ENCODE data around the gene TSNAXIP1. TPM values are rescaled to one million over a fixed set of nuclear protein-coding genes. Genes with fewer than 3 reads are reported as not detected.

Gene TSNAXIP1
- total and polyA plus RNA-seq, 10 of the 15 experiments (the other 5 are each of a cell fraction or from before 2014, with no cell fraction given), result 0.09 to 0.63 (median 0.37) TPM; not detected in 1

DNA sequence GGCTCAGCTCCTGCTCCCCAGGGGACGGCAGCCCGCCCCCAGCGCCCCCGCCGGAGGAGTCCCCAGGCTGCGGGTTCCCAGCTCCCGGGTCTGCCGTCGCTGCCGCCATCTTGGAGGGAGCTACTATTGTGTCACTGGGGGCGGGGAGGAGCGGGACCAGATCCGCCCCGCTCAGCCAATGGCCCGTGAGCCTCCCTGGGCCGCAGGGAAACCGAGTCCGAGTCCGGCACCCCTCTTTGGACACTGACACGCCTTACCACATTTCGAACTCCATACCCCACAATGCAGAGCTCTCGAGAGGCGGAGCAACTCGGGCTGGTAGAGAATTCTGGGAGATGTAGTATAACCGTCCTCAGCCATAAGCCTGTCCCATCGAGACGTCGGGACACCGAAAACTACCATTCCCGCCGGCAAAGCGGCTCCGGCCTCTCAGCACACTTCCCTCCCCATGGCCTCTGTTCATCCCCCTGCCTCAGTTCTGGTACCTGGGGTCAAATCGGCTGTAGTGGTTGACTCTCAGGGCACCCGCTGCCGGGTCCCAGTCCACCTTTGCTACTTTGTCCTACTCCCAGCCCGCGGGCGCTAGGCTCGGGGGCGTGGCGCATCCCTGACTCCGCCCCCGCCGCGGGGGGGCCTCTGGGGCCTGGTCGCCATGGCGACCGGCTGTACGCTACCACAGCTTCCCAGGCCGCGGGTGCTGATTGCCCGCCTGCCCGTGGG is at the start of gene TSNAXIP1, which contains the start of gene RANBP10 (continued):
- TF ChIP-seq RAD51 (IDR thresholded peaks at IDR 0.05) (no peak), SMC3 (IDR thresholded peaks at IDR 0.05; ENCODE audit: borderline replicate concordance, low read length) (peak; percentile 14; the same call in 1 of the 2 replicates)

DNA sequence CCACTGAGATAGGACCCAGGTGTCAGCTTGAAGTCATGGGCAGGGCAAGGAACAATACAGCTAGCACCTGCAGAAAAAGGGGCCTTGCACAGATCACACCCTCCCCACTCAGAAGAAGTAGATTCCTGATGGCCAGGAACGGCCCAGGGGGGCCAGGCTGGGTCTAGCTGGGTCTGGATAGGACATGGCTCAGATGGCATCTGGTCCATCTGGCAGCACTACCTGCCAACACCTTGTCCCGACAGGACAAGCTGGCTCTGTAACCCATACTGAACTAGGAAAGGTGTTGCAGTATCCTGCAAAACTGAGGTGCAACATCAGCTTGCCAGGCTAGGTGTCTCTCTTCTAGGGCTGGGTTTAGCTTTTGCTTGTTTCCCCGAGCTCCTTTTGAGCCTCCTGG is 48.7 kb upstream of the TSNAXIP1 start:
- 0 out of 2 replicates have a peak, but pooled peaks cover 1% of the 10 kb centered on the region for H3K79me2 ChIP-seq (ENCODE audit: control insufficient read depth, insufficient read depth, low read length)
- H3K27me3 ChIP-seq (replicated peaks in 1 of 2; ENCODE audit: control insufficient read depth in 2 of 2, insufficient read depth in 2 of 2, low read length in 1 of 2), result no peaks in the 10 kb centered on the region
- no peak for DNase-seq (ENCODE audit: low read depth, low spot score)
- 73% methylated on average over 3 of the region's 3 CpGs for WGBS (ENCODE audit: insufficient coverage, insufficient replicate concordance, low lambda C conversion rate, missing lambda C conversion rate)
- SMC1A ChIA-PET (ENCODE audit: uncharacterized antibody, unreplicated experiment), result no interaction called here
- FAIRE-seq, result no peak
- H3K9ac ChIP-seq (ENCODE audit: control insufficient read depth, insufficient read depth, low read length), result no peak overlapping the region
- no peak for TF ChIP-seq FOXK2 (IDR thresholded peaks at IDR 0.05)
- no peak for TF ChIP-seq SUZ12 (IDR thresholded peaks at IDR 0.05; ENCODE audit: unreplicated experiment)
- TF ChIP-seq BRCA1 (IDR thresholded peaks at IDR 0.05; ENCODE audit: low read depth, low read length), result no peak
- TF ChIP-seq RBBP5 (conservative IDR thresholded peaks at IDR 0.05), result no peak
- TF ChIP-seq DPF2 (IDR thresholded peaks at IDR 0.05), result no peak
- no peak for TF ChIP-seq NR2C2 (IDR thresholded peaks at IDR 0.05; ENCODE audit: borderline replicate concordance, control insufficient read depth, insufficient read length, low read depth)
- TF ChIP-seq NR2F1 (conservative IDR thresholded peaks at IDR 0.05), result no peak
- no peak for TF ChIP-seq EP300 (IDR thresholded peaks at IDR 0.05; ENCODE audit: borderline replicate concordance in 1 of 2, control insufficient read depth in 1 of 2, low read depth in 2 of 2, low read length in 2 of 2)
- no peak for TF ChIP-seq MTA3 (IDR thresholded peaks at IDR 0.05; ENCODE audit: borderline replicate concordance, low read length)
- no peak for TF ChIP-seq NBN (IDR thresholded peaks at IDR 0.05)
- no peak for TF ChIP-seq EGR1 (IDR thresholded peaks at IDR 0.05; ENCODE audit: borderline replicate concordance in 1 of 2, low read depth in 2 of 2, low read length in 2 of 2)
- TF ChIP-seq, protein P1, sequence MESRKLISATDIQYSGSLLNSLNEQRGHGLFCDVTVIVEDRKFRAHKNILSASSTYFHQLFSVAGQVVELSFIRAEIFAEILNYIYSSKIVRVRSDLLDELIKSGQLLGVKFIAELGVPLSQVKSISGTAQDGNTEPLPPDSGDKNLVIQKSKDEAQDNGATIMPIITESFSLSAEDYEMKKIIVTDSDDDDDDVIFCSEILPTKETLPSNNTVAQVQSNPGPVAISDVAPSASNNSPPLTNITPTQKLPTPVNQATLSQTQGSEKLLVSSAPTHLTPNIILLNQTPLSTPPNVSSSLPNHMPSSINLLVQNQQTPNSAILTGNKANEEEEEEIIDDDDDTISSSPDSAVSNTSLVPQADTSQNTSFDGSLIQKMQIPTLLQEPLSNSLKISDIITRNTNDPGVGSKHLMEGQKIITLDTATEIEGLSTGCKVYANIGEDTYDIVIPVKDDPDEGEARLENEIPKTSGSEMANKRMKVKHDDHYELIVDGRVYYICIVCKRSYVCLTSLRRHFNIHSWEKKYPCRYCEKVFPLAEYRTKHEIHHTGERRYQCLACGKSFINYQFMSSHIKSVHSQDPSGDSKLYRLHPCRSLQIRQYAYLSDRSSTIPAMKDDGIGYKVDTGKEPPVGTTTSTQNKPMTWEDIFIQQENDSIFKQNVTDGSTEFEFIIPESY (IDR thresholded peaks at IDR 0.05), result no peak
- TF ChIP-seq MYB (IDR thresholded peaks at IDR 0.05; ENCODE audit: borderline replicate concordance, low read depth, low read length), result no peak
- no peak for TF ChIP-seq ZNF24 (IDR thresholded peaks at IDR 0.05)
- TF ChIP-seq, protein P2, sequence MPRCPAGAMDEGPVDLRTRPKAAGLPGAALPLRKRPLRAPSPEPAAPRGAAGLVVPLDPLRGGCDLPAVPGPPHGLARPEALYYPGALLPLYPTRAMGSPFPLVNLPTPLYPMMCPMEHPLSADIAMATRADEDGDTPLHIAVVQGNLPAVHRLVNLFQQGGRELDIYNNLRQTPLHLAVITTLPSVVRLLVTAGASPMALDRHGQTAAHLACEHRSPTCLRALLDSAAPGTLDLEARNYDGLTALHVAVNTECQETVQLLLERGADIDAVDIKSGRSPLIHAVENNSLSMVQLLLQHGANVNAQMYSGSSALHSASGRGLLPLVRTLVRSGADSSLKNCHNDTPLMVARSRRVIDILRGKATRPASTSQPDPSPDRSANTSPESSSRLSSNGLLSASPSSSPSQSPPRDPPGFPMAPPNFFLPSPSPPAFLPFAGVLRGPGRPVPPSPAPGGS (IDR thresholded peaks at IDR 0.05; ENCODE audit: borderline replicate concordance, insufficient read depth, low read depth, low read length, poor library complexity, severe bottlenecking), result no peak
- CTCF ChIA-PET, result interaction anchor here (1.0 to 1.1 kb wide), 2 partner anchors 21 to 48 kb away, joined by 3 to 4 read pairs; partner anchors contain the start of genes RANBP10 and TSNAXIP1
- POLR2A ChIA-PET, result interaction anchor here (1.0 kb wide), 1 partner anchor 10 kb away, joined by 9 read pairs; no protein-coding TSS in a partner anchor
- H2AFZ ChIP-seq (ENCODE audit: control insufficient read depth, low read depth, low read length), result no peak overlapping the region
- RAD21 ChIA-PET (ENCODE audit: unreplicated experiment), result no interaction called here
- in situ Hi-C loops (cut with MboI), result no loop called here
- no peak overlapping the region for H3K4me2 ChIP-seq (ENCODE audit: control insufficient read depth, insufficient read depth)
- H3K36me3 ChIP-seq (ENCODE audit: control insufficient read depth in 2 of 2, insufficient read depth in 2 of 2, low read length in 1 of 2), result peaks cover 0 to 12% of the 10 kb centered on the region in 2 experiments; a peak in 3 of 4 replicates
- ATAC-seq, result no peak
- no peak overlapping the region for H3K4me3 ChIP-seq
- no TSS peak for BruUV-seq (replicated peaks)
- no peaks in the 10 kb centered on the region for H3K4me1 ChIP-seq (ENCODE audit: control insufficient read depth, insufficient read depth, low read length)
- no peaks in the 10 kb centered on the region for H3K9me3 ChIP-seq (replicated peaks; ENCODE audit: control insufficient read depth, insufficient read depth, low read length)
- no peak overlapping the region for H3K27ac ChIP-seq (ENCODE audit: control insufficient read depth, insufficient read depth)
- H4K20me1 ChIP-seq (ENCODE audit: control insufficient read depth, insufficient read depth), result peaks cover 2% of the 10 kb centered on the region
- intact Hi-C loops (cut with micrococcal nuclease; ENCODE audit: unreplicated experiment), result no loop called here
